HG03565 (cell line): ENCODE results near the gene SUSD6.

ENCODE experiments used
- ATAC-seq: cut with Tn5 transposase; IDR thresholded peaks from one replicate; pipeline ENCODE4 v1.9.1; 2021; ENCODE audit warnings: mild to moderate bottlenecking, moderate library complexity; ENCODE audit not compliant: unreplicated experiment

SUSD6 gene

DNA sequence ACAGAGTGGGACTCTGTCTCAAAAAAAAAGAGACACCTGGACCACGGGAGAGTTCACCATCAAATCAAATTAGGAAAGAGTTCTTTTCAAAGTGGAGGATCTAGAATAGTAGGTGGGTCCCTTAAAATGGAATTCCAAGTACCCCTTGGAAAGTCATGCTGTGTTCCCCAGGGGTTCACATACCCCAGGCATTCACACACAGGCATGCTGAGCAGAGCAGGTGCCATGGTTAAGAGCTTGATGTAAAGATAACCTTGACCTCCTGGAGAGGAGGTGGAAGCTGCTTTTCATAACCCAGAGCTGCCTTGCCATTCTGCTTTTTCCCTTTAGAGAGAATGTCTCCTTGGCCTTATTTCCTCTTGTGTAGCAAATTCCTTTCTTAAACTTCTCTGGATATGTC, 141.4 kb downstream of the SUSD6 start:
- ATAC-seq, result no peak

DNA sequence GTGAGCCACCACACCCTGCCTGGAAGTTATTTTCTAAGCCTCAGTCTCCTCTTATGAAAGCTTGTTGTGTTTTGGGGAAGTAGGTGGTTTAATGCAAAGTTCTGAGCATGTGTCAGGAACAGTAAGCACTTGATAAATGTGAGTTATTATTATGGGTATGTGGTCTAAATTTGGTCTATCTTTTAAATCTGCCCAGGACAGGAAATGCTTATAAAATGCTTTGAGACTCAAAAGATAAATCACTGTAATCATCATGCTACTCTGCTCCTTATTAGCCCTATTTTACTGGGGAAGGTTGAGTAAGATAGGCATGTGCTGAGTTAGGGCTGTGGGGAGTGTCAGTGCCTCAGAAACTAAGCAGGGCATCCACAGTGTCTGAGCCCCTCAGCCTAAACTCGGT, 142.5 kb downstream of the SUSD6 start:
- ATAC-seq, result no peak

DNA sequence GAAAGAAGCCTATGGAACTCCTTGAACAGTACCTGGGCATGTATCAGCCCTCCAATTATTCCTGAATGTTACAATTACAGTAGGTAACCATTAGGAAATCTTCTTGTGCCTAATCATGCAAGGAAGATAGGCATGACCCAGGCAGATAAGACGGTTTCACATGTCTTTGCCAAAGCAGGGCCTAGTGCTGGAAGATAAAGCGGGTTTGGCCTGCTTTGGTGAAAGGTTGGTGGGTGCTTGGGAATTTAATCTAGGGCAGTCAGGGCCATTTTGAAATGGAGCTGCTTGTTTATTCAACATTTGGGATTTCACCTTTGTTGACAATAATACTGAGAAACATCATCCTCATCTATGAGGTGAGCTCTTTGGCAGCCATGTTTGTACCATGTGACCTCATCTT, 143.1 kb downstream of the SUSD6 start:
- no peak for ATAC-seq

DNA sequence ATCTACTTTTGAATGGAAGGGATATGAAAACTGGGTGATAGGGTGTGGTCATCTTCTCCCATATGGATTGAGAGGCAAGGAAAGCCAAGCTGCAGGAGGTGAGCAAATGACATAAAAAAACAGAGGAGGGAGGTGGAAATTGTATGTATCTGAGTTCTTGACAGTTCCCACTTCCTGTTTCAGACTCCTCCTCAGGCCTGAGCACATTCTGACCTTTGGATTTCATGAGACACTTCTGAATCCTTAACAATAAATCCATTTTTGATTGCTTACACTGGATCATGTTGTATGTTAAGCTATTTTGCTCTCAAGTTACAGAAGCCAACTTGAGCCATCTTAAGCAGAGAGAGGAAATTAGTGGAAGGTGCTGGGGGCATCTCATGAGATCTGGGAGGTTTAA, 143.9 kb downstream of the SUSD6 start:
- no peak for ATAC-seq

DNA sequence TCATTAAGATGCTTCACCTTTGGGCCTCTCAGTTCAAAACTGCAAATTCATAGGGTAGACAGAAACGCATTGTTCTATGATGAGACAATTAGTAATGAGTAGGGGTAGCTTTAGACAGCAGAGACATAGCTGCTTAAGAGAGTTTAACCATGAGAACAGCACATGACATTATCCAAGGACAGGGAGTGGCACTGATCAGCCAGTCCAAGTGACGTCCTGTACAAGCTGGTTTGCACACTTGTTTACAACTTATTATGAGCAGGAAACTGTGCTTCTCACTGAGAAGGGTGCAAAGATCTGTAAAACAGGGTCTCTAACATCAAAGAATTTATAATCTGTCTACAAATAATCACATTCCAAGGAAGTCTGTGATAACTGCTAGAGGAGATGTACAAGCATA, 144.4 kb downstream of the SUSD6 start:
- ATAC-seq, result no peak

DNA sequence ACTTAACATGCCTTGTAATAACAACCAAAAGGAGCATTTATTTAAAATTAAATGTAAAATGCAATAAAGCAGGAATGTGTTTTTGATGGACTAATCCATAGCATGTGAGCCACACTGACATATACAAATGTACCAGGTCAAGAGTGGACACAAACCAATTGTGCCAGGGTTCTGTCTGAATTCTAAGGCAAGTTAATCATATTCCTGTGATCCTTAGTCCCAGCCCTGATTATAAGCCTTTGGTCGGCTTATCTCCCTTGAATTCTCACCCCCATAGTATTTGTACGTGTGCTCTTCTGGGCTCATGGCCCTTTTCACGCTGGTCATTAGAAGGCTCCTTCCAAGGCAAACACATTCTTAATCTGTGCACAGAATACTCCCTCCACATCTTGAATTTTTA, 144.9 kb downstream of the SUSD6 start:
- ATAC-seq, result no peak

DNA sequence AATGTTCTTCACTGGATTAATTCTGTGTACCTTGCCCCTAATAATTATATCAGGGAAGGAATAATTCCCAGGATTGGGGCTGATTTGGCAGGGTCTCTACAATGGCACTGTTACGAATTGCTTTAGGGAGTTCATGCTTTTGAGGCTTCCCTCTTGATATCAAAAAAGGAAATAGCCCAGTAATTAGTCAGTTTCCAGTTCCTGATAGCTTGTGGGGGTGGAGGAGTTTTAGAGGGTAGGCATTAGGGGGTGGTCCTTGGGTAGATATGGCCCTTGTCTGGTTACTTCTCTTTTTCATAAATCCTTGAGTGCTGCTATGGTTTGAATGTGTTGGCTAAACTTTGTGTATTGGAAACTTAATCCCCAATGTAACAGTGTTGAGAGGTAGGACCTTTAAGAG, 149.4 kb downstream of the SUSD6 start:
- ATAC-seq, result no peak

DNA sequence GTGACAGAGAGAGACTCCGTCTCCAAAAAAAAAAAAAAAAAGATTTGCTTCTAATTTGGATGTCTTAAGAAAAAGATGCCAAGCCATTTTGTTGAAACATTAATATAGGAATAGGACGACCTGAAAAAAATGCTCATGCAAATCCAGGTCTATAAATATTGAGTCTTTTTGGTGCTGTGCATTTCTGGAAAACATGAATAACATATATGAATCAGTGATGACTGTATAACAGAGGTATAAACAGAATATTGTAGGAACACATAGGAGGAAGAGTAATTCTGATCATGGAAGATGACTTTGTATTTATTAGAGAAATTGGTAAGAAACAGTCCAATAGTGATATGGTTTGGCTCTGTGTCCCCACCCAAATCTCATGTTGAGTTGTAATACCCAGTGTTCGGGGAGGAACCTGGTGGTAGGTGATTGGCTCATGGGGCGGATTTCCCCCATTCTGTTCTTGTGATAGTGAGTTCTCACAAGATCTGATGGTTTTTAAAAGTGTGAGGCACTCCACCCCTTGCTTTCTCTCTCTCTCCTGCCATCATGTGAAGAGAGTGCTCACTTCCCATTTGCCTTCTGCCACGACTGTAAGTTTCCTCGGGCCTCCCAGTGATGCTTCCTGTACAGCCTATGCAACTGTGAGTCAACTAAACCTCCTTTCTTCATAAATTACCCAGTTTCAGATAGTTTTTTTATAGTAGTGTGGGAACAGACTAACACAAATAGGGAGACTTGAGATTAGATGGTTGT, 152.5 kb downstream of the SUSD6 start:
- ATAC-seq, result no peak
